Hepatocyte (in vitro differentiated cells): ENCODE data around the gene DDR1. TPM values are rescaled to one million over a fixed set of nuclear protein-coding genes. Genes with fewer than 3 reads are reported as not detected.

ENCODE experiments used
- DNase-seq: peaks from one replicate; pipeline ENCODE4 v3.0.0-alpha.2; 2016; ENCODE audit warnings: low spot score
- H2AFZ ChIP-seq: fragments of 200-600 bp; sonication (generic); 2 replicates; pipeline ENCODE4 v1.6.0; 2016; ENCODE audit warnings: antibody characterized with exemption, mild to moderate bottlenecking
- H3K27ac ChIP-seq: fragments of 200-600 bp; sonication (generic); 2 replicates; pipeline ENCODE4 v1.5.1; 2016; ENCODE audit warnings: mild to moderate bottlenecking
- H3K27me3 ChIP-seq: fragments of 200-600 bp; sonication (generic); 2 replicates; pipeline ENCODE4 v1.6.1; 2016
- H3K36me3 ChIP-seq: fragments of 200-600 bp; sonication (generic); replicated peaks from 2 replicates; pipeline ENCODE4 v1.5.1; 2016; ENCODE audit warnings: low read depth; ENCODE audit not compliant: insufficient read depth
- H3K4me1 ChIP-seq: fragments of 200-600 bp; sonication (generic); 2 replicates; pipeline ENCODE4 v1.5.1; 2016; ENCODE audit warnings: mild to moderate bottlenecking, moderate library complexity; ENCODE audit not compliant: insufficient read depth
- H3K4me2 ChIP-seq: fragments of 200-600 bp; sonication (generic); 2 replicates; pipeline ENCODE4 v1.6.0; 2016
- H3K4me3 ChIP-seq: fragments of 200-600 bp; sonication (generic); 2 replicates; pipeline ENCODE4 v1.5.1; 2016; ENCODE audit warnings: mild to moderate bottlenecking
- H3K79me2 ChIP-seq: fragments of 200-600 bp; sonication (generic); 2 replicates; pipeline ENCODE4 v1.6.0; 2017; ENCODE audit warnings: mild to moderate bottlenecking
- H3K9me2 ChIP-seq: fragments of 200-600 bp; sonication (generic); replicated peaks from 2 replicates; pipeline ENCODE4 v1.6.0; 2017; ENCODE audit warnings: mild to moderate bottlenecking; ENCODE audit not compliant: insufficient read depth
- H3K9me3 ChIP-seq: fragments of 200-600 bp; sonication (generic); 2 replicates; pipeline ENCODE4 v1.5.1; 2016; ENCODE audit warnings: low read depth, mild to moderate bottlenecking
- H4K20me1 ChIP-seq: fragments of 200-600 bp; sonication (generic); 2 replicates; pipeline ENCODE4 v1.6.0; 2016; ENCODE audit warnings: mild to moderate bottlenecking; ENCODE audit not compliant: insufficient read depth, poor library complexity, severe bottlenecking
- CTCF ChIP-seq: fragments of 200-600 bp; sonication (generic); IDR thresholded peaks from 2 replicates; pipeline ENCODE4 v1.5.1; 2016; ENCODE audit warnings: antibody characterized with exemption, mild to moderate bottlenecking; ENCODE audit not compliant: poor library complexity
- EZH2 ChIP-seq: fragments of 200-600 bp; sonication (generic); IDR thresholded peaks from 2 replicates; pipeline ENCODE4 v1.6.1; 2016; ENCODE audit warnings: antibody characterized with exemption, mild to moderate bottlenecking, borderline replicate concordance
- EZH2phosphoT487 ChIP-seq: fragments of 200-600 bp; sonication (generic); IDR thresholded peaks from one replicate; pipeline ENCODE4 v1.6.1; 2018; ENCODE audit warnings: antibody characterized with exemption, mild to moderate bottlenecking, low read depth, moderate library complexity; ENCODE audit not compliant: unreplicated experiment, severe bottlenecking
- WGBS: methylation state at CpG from one replicate; pipeline ENCODE4 v1.1.6; 2016; ENCODE audit warnings: low lambda C conversion rate; ENCODE audit errors: missing lambda C conversion rate; 5-methylcytosine and 5-hydroxymethylcytosine counted together
- polyA plus RNA-seq: library from polyadenylated mRNA; unstranded; fragments of >200 nt; fragmentation: Nextera tagmentation; extraction: Ambion mirVana; gene quantifications from 2 replicates; pipeline ENCODE4 v1.2.1, GENCODE V29; 2016
- total RNA-seq: library from RNA; depleted of rRNA; stranded (reverse); fragments of >200 nt; gene quantifications from 2 replicates; pipeline ENCODE4 v1.2.3, GENCODE V29; 2014

DDR1 gene
- total and polyA plus RNA-seq, 2 experiments from 2014 or later: 94.4 TPM

DNA sequence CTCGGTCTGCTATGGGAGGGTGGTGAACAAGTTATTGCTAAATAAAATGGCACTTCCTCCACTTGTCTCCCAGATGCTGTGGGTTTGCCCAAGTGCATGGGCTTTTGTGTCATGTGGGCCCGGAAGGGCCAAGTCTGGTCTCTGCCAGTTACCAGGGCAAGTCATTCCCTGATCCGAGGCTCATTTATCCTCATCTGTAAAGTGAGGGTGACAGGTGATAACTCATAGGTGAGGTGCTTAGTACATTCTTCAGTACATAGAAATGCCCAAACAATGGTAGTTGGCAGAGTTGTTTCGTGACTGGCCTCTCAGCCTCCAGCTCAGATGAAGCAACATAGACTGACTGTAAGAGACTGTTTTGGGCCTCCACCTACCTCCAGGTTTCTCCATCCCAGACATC lies 54.4 kb downstream of the DDR1 start:
- TF ChIP-seq EZH2phosphoT487: no peak
- no peak for TF ChIP-seq EZH2
- TF ChIP-seq CTCF: no peak

DNA sequence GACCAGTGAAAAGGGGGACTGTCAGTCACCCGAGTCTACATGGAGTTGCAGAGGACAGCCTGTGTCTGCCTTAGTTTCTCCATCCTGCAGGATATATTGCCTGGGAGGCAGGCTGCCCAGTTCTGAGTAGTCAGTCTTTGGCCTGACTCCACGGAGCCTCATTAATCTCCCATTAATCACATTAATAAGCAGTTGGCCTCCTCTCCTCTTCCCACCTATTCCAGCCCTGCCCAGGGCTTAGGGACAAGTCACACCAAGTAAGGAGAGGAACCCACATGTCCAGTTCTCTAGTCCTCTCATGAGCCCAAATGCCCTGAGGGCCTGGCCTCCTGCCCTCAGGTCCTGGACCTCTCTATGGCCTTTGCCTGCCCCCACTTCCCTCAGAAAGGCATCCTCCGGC lies 55.2 kb downstream of the DDR1 start:
- no peak for DNase-seq
- no peak overlapping the region for H3K27ac ChIP-seq

More for the DNA sequence above, 54.4 kb downstream of the DDR1 start:
- H3K36me3 ChIP-seq: no peaks in the 10 kb centered on the region
- H3K4me1 ChIP-seq: peaks cover 4% of the 10 kb centered on the region
- H3K27me3 ChIP-seq: no peaks in the 10 kb centered on the region
- no peaks in the 10 kb centered on the region for H3K79me2 ChIP-seq
- H3K4me3 ChIP-seq: no peak overlapping the region
- H2AFZ ChIP-seq: no peak overlapping the region
- no peak overlapping the region for H3K4me2 ChIP-seq
- no peak overlapping the region for H3K27ac ChIP-seq
- H3K9me3 ChIP-seq: no peaks in the 10 kb centered on the region
- DNase-seq: no peak
- WGBS: 75% methylated on average over 4 of the region's 4 CpGs
- no peaks in the 10 kb centered on the region for H3K9me2 ChIP-seq
- no peaks in the 10 kb centered on the region for H4K20me1 ChIP-seq

GRCh38 chr6:30940361-30940986 lies 56.2 kb downstream of the DDR1 start, which contains the start of gene MUCL3:
Gene MUCL3 (plus strand): TSS chr6:30940973. CDS start chr6:30941000, 27 bp downstream.
- Histone ChIP-seq H2AFZ (no peak within 1 kb of the TSS), H3K9me2 (no peaks in the 10 kb centered on the region), H3K79me2 (no peaks in the 10 kb centered on the region), H3K36me3 (no peaks in the 10 kb centered on the region), H3K4me3 (no peak within 1 kb of the TSS), H3K4me2 (no peak within 1 kb of the TSS), H3K9me3 (no peaks in the 10 kb centered on the region), H3K4me1 (peaks cover 4% of the 10 kb centered on the region), H3K27ac (no peak within 1 kb of the TSS), H4K20me1 (no peaks in the 10 kb centered on the region), H3K27me3 (no peaks in the 10 kb centered on the region)
- DNase-seq: no peak
- TF ChIP-seq CTCF (no peak), EZH2phosphoT487 (no peak), EZH2 (no peak)
- 72% methylated on average over 16 of the region's 16 CpGs for WGBS

More for the DNA sequence above, 55.2 kb downstream of the DDR1 start:
- Histone ChIP-seq H3K4me1 (peaks cover 4% of the 10 kb centered on the region), H3K9me3 (no peaks in the 10 kb centered on the region), H4K20me1 (no peaks in the 10 kb centered on the region), H3K4me3 (no peak overlapping the region), H3K4me2 (no peak overlapping the region), H2AFZ (no peak overlapping the region), H3K27me3 (no peaks in the 10 kb centered on the region), H3K79me2 (no peaks in the 10 kb centered on the region), H3K9me2 (no peaks in the 10 kb centered on the region), H3K36me3 (no peaks in the 10 kb centered on the region)
- TF ChIP-seq EZH2 (no peak), EZH2phosphoT487 (no peak), CTCF (no peak)
- WGBS: 89% methylated on average over 1 of the region's 3 CpGs
